HG03064 (cell line): ENCODE results near the gene LILRA6.

Source experiments
- ATAC-seq: cut with Tn5 transposase; IDR thresholded peaks from one replicate; pipeline ENCODE4 v1.9.1; 2021; ENCODE audit warnings: low read depth; ENCODE audit not compliant: unreplicated experiment

Gene LILRA6

GRCh38 chr19:54190503-54191010 is 52.0 kb downstream of the LILRA6 start:
- ATAC-seq: peak; percentile 42

- peak; percentile 46 for ATAC-seq
Observed at GRCh38 chr19:54189735-54190502, 52.7 kb downstream of the LILRA6 start.

GRCh38 chr19:54189145-54189734 is 53.4 kb downstream of the LILRA6 start, which contains the start of gene MBOAT7:
TSS of gene MBOAT7 (minus strand) at chr19:54189580. CDS start at chr19:54188508, 1,072 bp downstream.
- ATAC-seq: peak; percentile 22

GRCh38 chr19:54188215-54188871 is 54.2 kb downstream of the LILRA6 start:
- no peak for ATAC-seq

GRCh38 chr19:54186934-54187381 is 55.6 kb downstream of the LILRA6 start:
- no peak for ATAC-seq
